GM19351 (cell line): ENCODE results near the gene PNPLA7.
"Not testable (repeated sequence)": the region's sequence is repeated elsewhere in the genome, so short reads cannot be mapped to it uniquely, and the experiment has no call there.

Experiments used
- ATAC-seq: cut with Tn5 transposase; IDR thresholded peaks from one replicate; pipeline ENCODE4 v1.9.1; 2021; ENCODE audit warnings: mild to moderate bottlenecking, moderate library complexity; ENCODE audit not compliant: unreplicated experiment

PNPLA7 gene

GRCh38 chr9:137426018-137426681, 124.1 kb downstream of the PNPLA7 start:
- no peak for ATAC-seq

- peak; percentile 35 for ATAC-seq
Measured at GRCh38 chr9:137423514-137424291, 126.5 kb downstream of the PNPLA7 start.

GRCh38 chr9:137422604-137423513, 127.3 kb downstream of the PNPLA7 start, which contains the start of the genes EXD3 and NOXA1:
Gene EXD3 (minus strand): TSS chr9:137423162. CDS start chr9:137395357, 27,805 bp downstream.
Gene NOXA1 (plus strand): TSS chr9:137423393. CDS start chr9:137423530, 137 bp downstream.
- peak; percentile 78 for ATAC-seq

- ATAC-seq = no peak
Measured at GRCh38 chr9:137421838-137422603, 128.2 kb downstream of the PNPLA7 start.

GRCh38 chr9:137417161-137418021, 132.8 kb downstream of the PNPLA7 start:
- ATAC-seq = no peak

- no peak for ATAC-seq
Measured at GRCh38 chr9:137416563-137417151, 133.5 kb downstream of the PNPLA7 start.

- no peak for ATAC-seq
Measured at GRCh38 chr9:137416006-137416562, 134.1 kb downstream of the PNPLA7 start.

GRCh38 chr9:137415451-137415850, 134.8 kb downstream of the PNPLA7 start:
- no peak for ATAC-seq

- ATAC-seq = no peak
Measured at GRCh38 chr9:137412431-137412830, 137.8 kb downstream of the PNPLA7 start.

- no peak for ATAC-seq
Measured at GRCh38 chr9:137411645-137412380, 138.4 kb downstream of the PNPLA7 start.

GRCh38 chr9:137411260-137411644, 138.9 kb downstream of the PNPLA7 start:
- no peak for ATAC-seq

GRCh38 chr9:137410891-137411249, 139.3 kb downstream of the PNPLA7 start:
- ATAC-seq = no peak

- not testable (repeated sequence) for ATAC-seq
Measured at GRCh38 chr9:137410236-137410890, 139.8 kb downstream of the PNPLA7 start.
